ENCODE measurements around the gene DDX18. TPM values are rescaled to one million over a fixed set of nuclear protein-coding genes. Genes with fewer than 3 reads are reported as not detected.

DDX18 gene
- total and polyA plus RNA-seq, 2 of the 4 experiments (the other 2 are of a cell fraction), result 34.6 to 69.9 TPM

- H3K9me3 ChIP-seq (ENCODE audit: control insufficient read depth, insufficient read depth, low read length), result no peaks in the 10 kb centered on the region
- POLR2A ChIA-PET (ENCODE audit: unreplicated experiment), result no interaction called here
- H2BK15ac ChIP-seq (ENCODE audit: low read depth, low read length), result no peak overlapping the region
- H2AK9ac ChIP-seq (replicated peaks; ENCODE audit: low read depth, low read length, poor library complexity), result no peak overlapping the region
- no peak overlapping the region for H4K91ac ChIP-seq (ENCODE audit: insufficient read depth, low read depth, low read length)
- peaks cover 0 to 5% of the 10 kb centered on the region in 2 experiments; a peak in 2 of 4 replicates for H3K79me1 ChIP-seq (ENCODE audit: low read depth in 1 of 2, low read length in 2 of 2)
- peaks cover 23% of the 10 kb centered on the region for H3K36me3 ChIP-seq (ENCODE audit: control insufficient read depth, insufficient read depth, low read length)
- H4K8ac ChIP-seq (ENCODE audit: low read depth in 2 of 2, low read length in 2 of 2), result no peak overlapping the region
- ATAC-seq (ENCODE audit: low read depth) (peak; percentile 44; the same call in 1 of the 2 replicates), DNase-seq (peak; percentile 60)
- no peak overlapping the region for H3K14ac ChIP-seq (replicated peaks; ENCODE audit: low read depth, low read length)
- no peak overlapping the region for H2AFZ ChIP-seq (replicated peaks; ENCODE audit: low read length, poor library complexity)
- no peak overlapping the region for H3K4ac ChIP-seq (ENCODE audit: low read depth, low read length)
- peaks cover 4% of the 10 kb centered on the region; the same call in 1 of the 2 replicates for H3K9me1 ChIP-seq (ENCODE audit: insufficient read depth, low read length)
- WGBS, 2 experiments (ENCODE audit: extremely low coverage in 2 of 2, insufficient read length in 1 of 2), result 80% methylated on average over 4 of the region's 9 CpGs; no CpG with 5 or more reads in 1 of the 2 experiments
- no peak overlapping the region for H3K4me2 ChIP-seq (ENCODE audit: low read depth, low read length)
- peaks cover 10% of the 10 kb centered on the region; the same call in 1 of the 2 replicates for H4K20me1 ChIP-seq (ENCODE audit: insufficient read depth, low read length)
- no peak overlapping the region for H3K4me3 ChIP-seq (ENCODE audit: insufficient read depth, low read depth, low read length)
- no peak overlapping the region for H3K23ac ChIP-seq (ENCODE audit: low read depth, low read length)
- dilution Hi-C loops (cut with HindIII; ENCODE audit: low sequenced_read_pairs, unreplicated experiment) (no loop called here), intact Hi-C loops (cut with micrococcal nuclease) (no loop called here), in situ Hi-C loops (cut with MboI; ENCODE audit: low sequenced_read_pairs) (loop anchor here (5.0 kb wide), 1 partner anchor 169 kb away; no protein-coding TSS in a partner anchor)
- H4K5ac ChIP-seq (ENCODE audit: low read depth, low read length), result no peak overlapping the region
- peak; percentile 96 for TF ChIP-seq MXI1 (IDR thresholded peaks at IDR 0.05; ENCODE audit: borderline replicate concordance, low read depth, low read length)
- TF ChIP-seq BHLHE40 (IDR thresholded peaks at IDR 0.05; ENCODE audit: low read depth, low read length), result no peak
- no TSS peak for BruUV-seq (replicated peaks)
- H3K18ac ChIP-seq (ENCODE audit: low read depth, low read length), result no peak overlapping the region
- H3K4me1 ChIP-seq (ENCODE audit: control insufficient read depth, insufficient read depth, low read length), result no peaks in the 10 kb centered on the region
- H2BK20ac ChIP-seq (ENCODE audit: low read depth, low read length), result no peak overlapping the region
- CTCF ChIA-PET, result interaction anchor here (1.7 to 2.3 kb wide), 2 partner anchors 19 to 170 kb away, joined by 6 to 7 read pairs; partner anchors contain the start of gene DDX18
- H2BK5ac ChIP-seq (ENCODE audit: low read depth, low read length, poor library complexity, severe bottlenecking), result no peak overlapping the region
- no peak overlapping the region for H3K9ac ChIP-seq (ENCODE audit: low read depth, low read length)
- H2AK5ac ChIP-seq (ENCODE audit: low read depth, low read length), result no peak overlapping the region
- H3K56ac ChIP-seq (ENCODE audit: extremely low read depth, insufficient read depth, low read length), result no peak overlapping the region
- no peak overlapping the region for H2BK120ac ChIP-seq (ENCODE audit: low read depth, low read length)
- no peaks in the 10 kb centered on the region for H3K27me3 ChIP-seq (ENCODE audit: control insufficient read depth, insufficient read depth, low read length)
- H3K27ac ChIP-seq (ENCODE audit: insufficient read depth, low read length), result no peak overlapping the region
Observed at GRCh38 chr2:117832905-117833613, 18.6 kb downstream of the DDX18 start.
